ENCODE measurements around the gene KCNMA1. TPM values are rescaled to one million over a fixed set of nuclear protein-coding genes. Genes with fewer than 3 reads are reported as not detected.

Gene KCNMA1
- total and polyA plus RNA-seq, 2 donors (not counting 1 experiment from before 2014, with no cell fraction given) = 0.82 to 3.1 TPM

GRCh38 chr10:77334501-77334900, 303.1 kb downstream of the KCNMA1 start:
- no peak for ATAC-seq (ENCODE audit: low read depth)
- H2AFZ ChIP-seq (ENCODE audit: insufficient read depth, low read depth, low read length, poor library complexity, severe bottlenecking) = no peak overlapping the region
- intact Hi-C loops (cut with micrococcal nuclease) = no loop called here
- no peak for TF ChIP-seq EZH2 (IDR thresholded peaks at IDR 0.05; ENCODE audit: borderline replicate concordance, insufficient read depth, low read depth, low read length, poor library complexity, severe bottlenecking)
- TF ChIP-seq, protein P1, sequence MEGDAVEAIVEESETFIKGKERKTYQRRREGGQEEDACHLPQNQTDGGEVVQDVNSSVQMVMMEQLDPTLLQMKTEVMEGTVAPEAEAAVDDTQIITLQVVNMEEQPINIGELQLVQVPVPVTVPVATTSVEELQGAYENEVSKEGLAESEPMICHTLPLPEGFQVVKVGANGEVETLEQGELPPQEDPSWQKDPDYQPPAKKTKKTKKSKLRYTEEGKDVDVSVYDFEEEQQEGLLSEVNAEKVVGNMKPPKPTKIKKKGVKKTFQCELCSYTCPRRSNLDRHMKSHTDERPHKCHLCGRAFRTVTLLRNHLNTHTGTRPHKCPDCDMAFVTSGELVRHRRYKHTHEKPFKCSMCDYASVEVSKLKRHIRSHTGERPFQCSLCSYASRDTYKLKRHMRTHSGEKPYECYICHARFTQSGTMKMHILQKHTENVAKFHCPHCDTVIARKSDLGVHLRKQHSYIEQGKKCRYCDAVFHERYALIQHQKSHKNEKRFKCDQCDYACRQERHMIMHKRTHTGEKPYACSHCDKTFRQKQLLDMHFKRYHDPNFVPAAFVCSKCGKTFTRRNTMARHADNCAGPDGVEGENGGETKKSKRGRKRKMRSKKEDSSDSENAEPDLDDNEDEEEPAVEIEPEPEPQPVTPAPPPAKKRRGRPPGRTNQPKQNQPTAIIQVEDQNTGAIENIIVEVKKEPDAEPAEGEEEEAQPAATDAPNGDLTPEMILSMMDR (IDR thresholded peaks at IDR 0.05) = no peak
- H3K9ac ChIP-seq (ENCODE audit: low read length) = no peak overlapping the region
- no peaks in the 10 kb centered on the region for H3K36me3 ChIP-seq (replicated peaks in 1 of 2; ENCODE audit: control extremely low read depth in 1 of 2, control insufficient read depth in 1 of 2, extremely low read depth in 1 of 2, insufficient read depth in 2 of 2, low read length in 1 of 2)
- H3K27me3 ChIP-seq (replicated peaks in 1 of 4; ENCODE audit: control extremely low read depth in 1 of 4, control insufficient read depth in 3 of 4, insufficient read depth in 4 of 4, low read length in 3 of 4) = peaks cover 0 to 3% (median 0%) of the 10 kb centered on the region in 4 experiments
- no peaks in the 10 kb centered on the region for H3K4me1 Mint-ChIP-seq
- POLR2A ChIA-PET = no interaction called here
- WGBS (ENCODE audit: insufficient coverage) = no CpG with 5 or more reads among the region's 2 CpGs
- H3K4me3 Mint-ChIP-seq = no peak overlapping the region
- H4K20me1 ChIP-seq (ENCODE audit: control insufficient read depth, insufficient read depth, low read length, poor library complexity, severe bottlenecking) = no peaks in the 10 kb centered on the region
- H3K4me2 ChIP-seq (replicated peaks; ENCODE audit: low read depth, low read length, poor library complexity, severe bottlenecking) = no peak overlapping the region
- CTCF ChIA-PET = no interaction called here
- peaks cover 0 to 4% (median 0%) of the 10 kb centered on the region in 3 donors for H3K9me3 ChIP-seq (ENCODE audit: control extremely low read depth in 1 of 3, control insufficient read depth in 2 of 3, insufficient read depth in 1 of 3, low read length in 2 of 3)
- no peaks in the 10 kb centered on the region for H3K79me2 ChIP-seq (ENCODE audit: control insufficient read depth, insufficient read depth, low read length)
- no peak for DNase-seq
- no peaks in the 10 kb centered on the region for H3K9me3 Mint-ChIP-seq (ENCODE audit: insufficient read depth)
- no peak overlapping the region for H3K4me3 ChIP-seq (ENCODE audit: control extremely low read depth in 1 of 5, extremely low read depth in 1 of 5, insufficient read depth in 1 of 5, low read depth in 2 of 5, low read length in 4 of 5)
- H3K4me1 ChIP-seq (ENCODE audit: control insufficient read depth in 2 of 2, insufficient read depth in 2 of 2, low read length in 2 of 2) = no peaks in the 10 kb centered on the region
- no peak overlapping the region for H3K27ac Mint-ChIP-seq
- no peak overlapping the region for H3K27ac ChIP-seq (ENCODE audit: low read length in 2 of 2)
- peaks cover 4% of the 10 kb centered on the region for H3K27me3 Mint-ChIP-seq

GRCh38 chr10:77333610-77334340, 303.8 kb downstream of the KCNMA1 start:
- no peak overlapping the region for H3K27ac Mint-ChIP-seq
- no peak for ATAC-seq (ENCODE audit: low read depth)
- H3K79me2 ChIP-seq (ENCODE audit: control insufficient read depth, insufficient read depth, low read length) = no peaks in the 10 kb centered on the region
- 60% methylated on average over 2 of the region's 8 CpGs for whole genome bisulfite sequencing (ENCODE audit: insufficient coverage)
- no peak for DNase-seq
- no peaks in the 10 kb centered on the region for H3K9me3 Mint-ChIP-seq (ENCODE audit: insufficient read depth)
- no peak overlapping the region for H3K4me3 Mint-ChIP-seq
- no peak overlapping the region for H3K4me2 ChIP-seq (replicated peaks; ENCODE audit: low read depth, low read length, poor library complexity, severe bottlenecking)
- H3K4me3 ChIP-seq (ENCODE audit: control extremely low read depth in 1 of 5, extremely low read depth in 1 of 5, insufficient read depth in 1 of 5, low read depth in 2 of 5, low read length in 4 of 5) = no peak overlapping the region
- H3K27me3 ChIP-seq (replicated peaks in 1 of 4; ENCODE audit: control extremely low read depth in 1 of 4, control insufficient read depth in 3 of 4, insufficient read depth in 4 of 4, low read length in 3 of 4) = peaks cover 0 to 3% (median 0%) of the 10 kb centered on the region in 4 experiments
- H3K4me1 Mint-ChIP-seq = no peaks in the 10 kb centered on the region
- H3K36me3 ChIP-seq (replicated peaks in 1 of 2; ENCODE audit: control extremely low read depth in 1 of 2, control insufficient read depth in 1 of 2, extremely low read depth in 1 of 2, insufficient read depth in 2 of 2, low read length in 1 of 2) = no peaks in the 10 kb centered on the region
- POLR2A ChIA-PET = no interaction called here
- H3K4me1 ChIP-seq (ENCODE audit: control insufficient read depth in 2 of 2, insufficient read depth in 2 of 2, low read length in 2 of 2) = no peaks in the 10 kb centered on the region
- H4K20me1 ChIP-seq (ENCODE audit: control insufficient read depth, insufficient read depth, low read length, poor library complexity, severe bottlenecking) = no peaks in the 10 kb centered on the region
- CTCF ChIA-PET = no interaction called here
- intact Hi-C loops (cut with micrococcal nuclease) = no loop called here
- H3K9me3 ChIP-seq (ENCODE audit: control extremely low read depth in 1 of 3, control insufficient read depth in 2 of 3, insufficient read depth in 1 of 3, low read length in 2 of 3) = no peaks in the 10 kb centered on the region
- H2AFZ ChIP-seq (ENCODE audit: insufficient read depth, low read depth, low read length, poor library complexity, severe bottlenecking) = no peak overlapping the region
- peaks cover 3% of the 10 kb centered on the region for H3K27me3 Mint-ChIP-seq
- no peak overlapping the region for H3K27ac ChIP-seq (ENCODE audit: low read length in 2 of 2)
- no peak overlapping the region for H3K9ac ChIP-seq (ENCODE audit: low read length)
- TF ChIP-seq, protein P1 (IDR thresholded peaks at IDR 0.05) = no peak
- no peak for TF ChIP-seq EZH2 (IDR thresholded peaks at IDR 0.05; ENCODE audit: borderline replicate concordance, insufficient read depth, low read depth, low read length, poor library complexity, severe bottlenecking)

Data from B cell (primary cell).